HG02642 (cell line): ENCODE results near the gene S100G.

Source experiments
- ATAC-seq: cut with Tn5 transposase; IDR thresholded peaks from one replicate; pipeline ENCODE4 v1.9.1; 2021; ENCODE audit warnings: mild to moderate bottlenecking; ENCODE audit not compliant: unreplicated experiment, poor library complexity

The S100G gene

GRCh38 chrX:16702700-16703599 lies 53.0 kb downstream of the S100G start:
- no peak for ATAC-seq
